ENCODE measurements around the gene SRC.

GRCh38 chr20:37335642-37336368 is 10.1 kb upstream of the SRC start:
- TF ChIP-seq CTCF (IDR thresholded peaks at IDR 0.05) (no peak), POLR2AphosphoS5 (IDR thresholded peaks at IDR 0.05) (no peak), POLR2A (IDR thresholded peaks at IDR 0.05; ENCODE audit: low read depth) (no peak), EP300 (IDR thresholded peaks at IDR 0.05) (no peak)

All from esophagus muscularis mucosa (tissue), 4 donors.